ENCODE measurements around the gene PTGES2. TPM values are rescaled to one million over a fixed set of nuclear protein-coding genes. Genes with fewer than 3 reads are reported as not detected.

PTGES2 gene
- total and polyA plus RNA-seq, 2 experiments from 2014 or later: 59.7 to 124 TPM

GRCh38 chr9:128100581-128100980 lies 26.9 kb downstream of the PTGES2 start:
- H3K79me2 ChIP-seq (replicated peaks; ENCODE audit: insufficient read depth): peaks cover 40% of the 10 kb centered on the region
- H3K4me1 ChIP-seq (ENCODE audit: insufficient read depth): peaks cover 35% of the 10 kb centered on the region
- TF ChIP-seq ZNF114 (CRISPR knock-in tag; IDR thresholded peaks at IDR 0.05) (no peak), CREB1 (CRISPR knock-in tag; IDR thresholded peaks at IDR 0.05; ENCODE audit: low read depth) (no peak), EZH2phosphoT487 (IDR thresholded peaks at IDR 0.05; ENCODE audit: unreplicated experiment) (no peak), ZNF331 (CRISPR knock-in tag; IDR thresholded peaks at IDR 0.05; ENCODE audit: low read depth) (no peak), REST (IDR thresholded peaks at IDR 0.05; ENCODE audit: unreplicated experiment) (no peak), JUNB (IDR thresholded peaks at IDR 0.05; ENCODE audit: unreplicated experiment) (no peak), NANOG (IDR thresholded peaks at IDR 0.05; ENCODE audit: borderline replicate concordance) (no peak), EZH2 (IDR thresholded peaks at IDR 0.05; ENCODE audit: low read depth, unreplicated experiment) (no peak), POLR2AphosphoS5 (IDR thresholded peaks at IDR 0.05; ENCODE audit: low read depth) (no peak), STAT1 (IDR thresholded peaks at IDR 0.05; ENCODE audit: unreplicated experiment) (no peak)
- TF ChIP-seq, protein P1, sequence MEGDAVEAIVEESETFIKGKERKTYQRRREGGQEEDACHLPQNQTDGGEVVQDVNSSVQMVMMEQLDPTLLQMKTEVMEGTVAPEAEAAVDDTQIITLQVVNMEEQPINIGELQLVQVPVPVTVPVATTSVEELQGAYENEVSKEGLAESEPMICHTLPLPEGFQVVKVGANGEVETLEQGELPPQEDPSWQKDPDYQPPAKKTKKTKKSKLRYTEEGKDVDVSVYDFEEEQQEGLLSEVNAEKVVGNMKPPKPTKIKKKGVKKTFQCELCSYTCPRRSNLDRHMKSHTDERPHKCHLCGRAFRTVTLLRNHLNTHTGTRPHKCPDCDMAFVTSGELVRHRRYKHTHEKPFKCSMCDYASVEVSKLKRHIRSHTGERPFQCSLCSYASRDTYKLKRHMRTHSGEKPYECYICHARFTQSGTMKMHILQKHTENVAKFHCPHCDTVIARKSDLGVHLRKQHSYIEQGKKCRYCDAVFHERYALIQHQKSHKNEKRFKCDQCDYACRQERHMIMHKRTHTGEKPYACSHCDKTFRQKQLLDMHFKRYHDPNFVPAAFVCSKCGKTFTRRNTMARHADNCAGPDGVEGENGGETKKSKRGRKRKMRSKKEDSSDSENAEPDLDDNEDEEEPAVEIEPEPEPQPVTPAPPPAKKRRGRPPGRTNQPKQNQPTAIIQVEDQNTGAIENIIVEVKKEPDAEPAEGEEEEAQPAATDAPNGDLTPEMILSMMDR (conservative IDR thresholded peaks at IDR 0.05; ENCODE audit: low read depth in 2 of 2): no peak
- TF ChIP-seq, protein P2, sequence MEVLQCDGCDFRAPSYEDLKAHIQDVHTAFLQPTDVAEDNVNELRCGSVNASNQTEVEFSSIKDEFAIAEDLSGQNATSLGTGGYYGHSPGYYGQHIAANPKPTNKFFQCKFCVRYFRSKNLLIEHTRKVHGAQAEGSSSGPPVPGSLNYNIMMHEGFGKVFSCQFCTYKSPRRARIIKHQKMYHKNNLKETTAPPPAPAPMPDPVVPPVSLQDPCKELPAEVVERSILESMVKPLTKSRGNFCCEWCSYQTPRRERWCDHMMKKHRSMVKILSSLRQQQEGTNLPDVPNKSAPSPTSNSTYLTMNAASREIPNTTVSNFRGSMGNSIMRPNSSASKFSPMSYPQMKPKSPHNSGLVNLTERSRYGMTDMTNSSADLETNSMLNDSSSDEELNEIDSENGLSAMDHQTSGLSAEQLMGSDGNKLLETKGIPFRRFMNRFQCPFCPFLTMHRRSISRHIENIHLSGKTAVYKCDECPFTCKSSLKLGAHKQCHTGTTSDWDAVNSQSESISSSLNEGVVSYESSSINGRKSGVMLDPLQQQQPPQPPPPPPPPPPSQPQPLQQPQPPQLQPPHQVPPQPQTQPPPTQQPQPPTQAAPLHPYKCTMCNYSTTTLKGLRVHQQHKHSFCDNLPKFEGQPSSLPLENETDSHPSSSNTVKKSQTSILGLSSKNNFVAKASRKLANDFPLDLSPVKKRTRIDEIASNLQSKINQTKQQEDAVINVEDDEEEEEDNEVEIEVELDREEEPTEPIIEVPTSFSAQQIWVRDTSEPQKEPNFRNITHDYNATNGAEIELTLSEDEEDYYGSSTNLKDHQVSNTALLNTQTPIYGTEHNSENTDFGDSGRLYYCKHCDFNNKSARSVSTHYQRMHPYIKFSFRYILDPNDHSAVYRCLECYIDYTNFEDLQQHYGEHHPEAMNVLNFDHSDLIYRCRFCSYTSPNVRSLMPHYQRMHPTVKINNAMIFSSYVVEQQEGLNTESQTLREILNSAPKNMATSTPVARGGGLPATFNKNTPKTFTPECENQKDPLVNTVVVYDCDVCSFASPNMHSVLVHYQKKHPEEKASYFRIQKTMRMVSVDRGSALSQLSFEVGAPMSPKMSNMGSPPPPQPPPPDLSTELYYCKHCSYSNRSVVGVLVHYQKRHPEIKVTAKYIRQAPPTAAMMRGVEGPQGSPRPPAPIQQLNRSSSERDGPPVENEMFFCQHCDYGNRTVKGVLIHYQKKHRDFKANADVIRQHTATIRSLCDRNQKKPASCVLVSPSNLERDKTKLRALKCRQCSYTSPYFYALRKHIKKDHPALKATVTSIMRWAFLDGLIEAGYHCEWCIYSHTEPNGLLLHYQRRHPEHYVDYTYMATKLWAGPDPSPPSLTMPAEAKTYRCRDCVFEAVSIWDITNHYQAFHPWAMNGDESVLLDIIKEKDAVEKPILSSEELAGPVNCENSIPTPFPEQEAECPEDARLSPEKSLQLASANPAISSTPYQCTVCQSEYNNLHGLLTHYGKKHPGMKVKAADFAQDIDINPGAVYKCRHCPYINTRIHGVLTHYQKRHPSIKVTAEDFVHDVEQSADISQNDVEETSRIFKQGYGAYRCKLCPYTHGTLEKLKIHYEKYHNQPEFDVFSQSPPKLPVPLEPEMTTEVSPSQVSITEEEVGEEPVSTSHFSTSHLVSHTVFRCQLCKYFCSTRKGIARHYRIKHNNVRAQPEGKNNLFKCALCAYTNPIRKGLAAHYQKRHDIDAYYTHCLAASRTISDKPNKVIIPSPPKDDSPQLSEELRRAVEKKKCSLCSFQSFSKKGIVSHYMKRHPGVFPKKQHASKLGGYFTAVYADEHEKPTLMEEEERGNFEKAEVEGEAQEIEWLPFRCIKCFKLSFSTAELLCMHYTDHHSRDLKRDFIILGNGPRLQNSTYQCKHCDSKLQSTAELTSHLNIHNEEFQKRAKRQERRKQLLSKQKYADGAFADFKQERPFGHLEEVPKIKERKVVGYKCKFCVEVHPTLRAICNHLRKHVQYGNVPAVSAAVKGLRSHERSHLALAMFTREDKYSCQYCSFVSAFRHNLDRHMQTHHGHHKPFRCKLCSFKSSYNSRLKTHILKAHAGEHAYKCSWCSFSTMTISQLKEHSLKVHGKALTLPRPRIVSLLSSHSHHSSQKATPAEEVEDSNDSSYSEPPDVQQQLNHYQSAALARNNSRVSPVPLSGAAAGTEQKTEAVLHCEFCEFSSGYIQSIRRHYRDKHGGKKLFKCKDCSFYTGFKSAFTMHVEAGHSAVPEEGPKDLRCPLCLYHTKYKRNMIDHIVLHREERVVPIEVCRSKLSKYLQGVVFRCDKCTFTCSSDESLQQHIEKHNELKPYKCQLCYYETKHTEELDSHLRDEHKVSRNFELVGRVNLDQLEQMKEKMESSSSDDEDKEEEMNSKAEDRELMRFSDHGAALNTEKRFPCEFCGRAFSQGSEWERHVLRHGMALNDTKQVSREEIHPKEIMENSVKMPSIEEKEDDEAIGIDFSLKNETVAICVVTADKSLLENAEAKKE (CRISPR knock-in tag; IDR thresholded peaks at IDR 0.05): no peak
- TF ChIP-seq, protein P3, sequence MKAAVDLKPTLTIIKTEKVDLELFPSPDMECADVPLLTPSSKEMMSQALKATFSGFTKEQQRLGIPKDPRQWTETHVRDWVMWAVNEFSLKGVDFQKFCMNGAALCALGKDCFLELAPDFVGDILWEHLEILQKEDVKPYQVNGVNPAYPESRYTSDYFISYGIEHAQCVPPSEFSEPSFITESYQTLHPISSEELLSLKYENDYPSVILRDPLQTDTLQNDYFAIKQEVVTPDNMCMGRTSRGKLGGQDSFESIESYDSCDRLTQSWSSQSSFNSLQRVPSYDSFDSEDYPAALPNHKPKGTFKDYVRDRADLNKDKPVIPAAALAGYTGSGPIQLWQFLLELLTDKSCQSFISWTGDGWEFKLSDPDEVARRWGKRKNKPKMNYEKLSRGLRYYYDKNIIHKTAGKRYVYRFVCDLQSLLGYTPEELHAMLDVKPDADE (IDR thresholded peaks at IDR 0.05): no peak
- peaks cover 25% of the 10 kb centered on the region for H4K20me1 ChIP-seq (replicated peaks; ENCODE audit: insufficient read depth)
- peaks cover 47% of the 10 kb centered on the region for H3K36me3 Mint-ChIP-seq (ENCODE audit: low read depth)
- no peak overlapping the region for H3K4me3 ChIP-seq
- H3K4me3 Mint-ChIP-seq: peak overlapping the region; percentile 96; the same call in 1 of the 3 replicates
- H3K36me3 ChIP-seq (ENCODE audit: insufficient read depth): peaks cover 5% of the 10 kb centered on the region
- H3K9me3 Mint-ChIP-seq: no peaks in the 10 kb centered on the region
- no peaks in the 10 kb centered on the region for H3K9me2 ChIP-seq (ENCODE audit: insufficient read depth)
- H3K4me1 Mint-ChIP-seq: peaks cover 58% of the 10 kb centered on the region
- peak overlapping the region; percentile 95 for H3K27ac ChIP-seq (ENCODE audit: low read depth)
- H3K27ac Mint-ChIP-seq: peak overlapping the region; percentile 48; the same call in 1 of the 2 replicates
- no peak for DNase-seq (ENCODE audit: low spot score)
- H3K27me3 ChIP-seq (ENCODE audit: insufficient read depth): no peaks in the 10 kb centered on the region
- H3K27me3 Mint-ChIP-seq (ENCODE audit: insufficient read depth, low read depth, poor library complexity): peaks cover 25% of the 10 kb centered on the region
- no peak for ATAC-seq
- no peak overlapping the region; the same call in 1 of the 2 replicates for H3K4me2 ChIP-seq
- H2AFZ ChIP-seq: no peak overlapping the region
- 0 out of 2 replicates have a peak, but pooled peaks cover 8% of the 10 kb centered on the region for H3F3A ChIP-seq (replicated peaks; ENCODE audit: low read depth)

All from GM23338 (cell line).